A673 (cell line): Measurements from ENCODE around the gene GPR161.

ENCODE experiments used
- CTCF ChIP-seq: fragments of 300-800, 200-600 bp; sonication (generic); conservative IDR thresholded peaks from 2 replicates; pipeline ENCODE4 v1.5.1; 2017; ENCODE audit warnings: low read depth, mild to moderate bottlenecking, antibody characterized with exemption, low read length, moderate library complexity, mixed read lengths
- EZH2 ChIP-seq: fragments of 200-600 bp; sonication (generic); IDR thresholded peaks from 2 replicates; pipeline ENCODE4 v1.6.1; 2017; ENCODE audit warnings: borderline replicate concordance, low read depth, mild to moderate bottlenecking, mixed read lengths, antibody characterized with exemption, low read length; ENCODE audit not compliant: poor library complexity, severe bottlenecking

- no peak for TF ChIP-seq CTCF
- no peak for TF ChIP-seq EZH2
These were observed 50.3 kb downstream of the GPR161 start for GRCh38 chr1:168086438-168086837.
